ENCODE data around the gene KCNAB2. TPM values are rescaled to one million over a fixed set of nuclear protein-coding genes. Genes with fewer than 3 reads are reported as not detected.

Gene KCNAB2
- total RNA-seq, 2 donors from 2014 or later = 203 to 207 TPM

DNA sequence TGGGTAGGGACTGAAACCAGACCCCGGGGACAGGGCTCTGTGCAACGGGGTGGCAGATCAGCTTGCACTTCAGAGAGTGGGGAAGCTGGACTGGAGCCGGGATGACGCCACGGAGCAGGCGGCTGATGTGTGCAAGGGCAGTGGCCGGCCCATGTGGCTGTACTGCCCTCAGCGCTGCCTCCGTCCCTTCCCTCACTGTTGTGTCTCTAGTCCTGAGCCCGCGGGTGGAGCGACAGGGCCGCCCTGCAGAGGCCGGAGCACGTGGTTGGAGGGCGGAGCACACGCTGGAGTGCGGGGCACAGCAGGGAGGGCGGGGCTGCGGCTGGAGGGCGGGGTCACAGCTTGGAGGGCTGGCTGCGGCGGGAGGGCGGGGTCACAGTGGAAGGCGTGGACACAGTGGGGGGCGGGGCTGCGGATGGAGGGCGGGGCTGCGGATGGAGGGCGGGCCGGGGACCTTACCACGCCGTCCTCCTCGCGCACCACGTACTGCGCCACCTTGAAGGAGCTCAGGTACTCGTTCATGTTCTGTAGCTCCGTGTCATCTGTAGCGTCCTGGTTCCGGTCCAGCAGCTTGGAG, 82.0 kb downstream of the KCNAB2 start:
- H3K9me3 ChIP-seq (ENCODE audit: control insufficient read depth, low read length, poor library complexity, severe bottlenecking) = no peaks in the 10 kb centered on the region
- ATAC-seq = peak; percentile 95
- Mint-ChIP-seq H3K27ac (no peak overlapping the region), H3K4me3 (no peak overlapping the region), H3K36me3 (ENCODE audit: low read depth) (peaks cover 2% of the 10 kb centered on the region), H3K4me1 (peaks cover 12% of the 10 kb centered on the region), H3K27me3 (peaks cover 5% of the 10 kb centered on the region)
- peak; percentile 56 to 69 (median 56) for DNase-seq

GRCh38 chr1:6128276-6129081, 82.8 kb downstream of the KCNAB2 start:
- no peak overlapping the region for H3K4me3 Mint-ChIP-seq
- no peak overlapping the region for H3K27ac Mint-ChIP-seq
- no peak for ATAC-seq
- no peaks in the 10 kb centered on the region for H3K9me3 ChIP-seq (ENCODE audit: control insufficient read depth, low read length, poor library complexity, severe bottlenecking)
- H3K27me3 Mint-ChIP-seq = peaks cover 5% of the 10 kb centered on the region
- peaks cover 2% of the 10 kb centered on the region for H3K36me3 Mint-ChIP-seq (ENCODE audit: low read depth)
- H3K4me1 Mint-ChIP-seq = peaks cover 12% of the 10 kb centered on the region
- no peak for DNase-seq

- Mint-ChIP-seq H3K4me1 (peaks cover 12% of the 10 kb centered on the region), H3K36me3 (ENCODE audit: low read depth) (peaks cover 2% of the 10 kb centered on the region), H3K4me3 (no peak overlapping the region), H3K27me3 (peaks cover 5% of the 10 kb centered on the region), H3K27ac (no peak overlapping the region)
- ATAC-seq (no peak), DNase-seq (no peak)
- no peaks in the 10 kb centered on the region for H3K9me3 ChIP-seq (ENCODE audit: control insufficient read depth, low read length, poor library complexity, severe bottlenecking)
Observed at GRCh38 chr1:6129313-6129712, 83.6 kb downstream of the KCNAB2 start.

GRCh38 chr1:6130036-6130435, 84.3 kb downstream of the KCNAB2 start:
- Mint-ChIP-seq H3K4me1 (peaks cover 12% of the 10 kb centered on the region), H3K27ac (no peak overlapping the region), H3K4me3 (no peak overlapping the region), H3K27me3 (peaks cover 5% of the 10 kb centered on the region), H3K36me3 (ENCODE audit: low read depth) (peaks cover 2% of the 10 kb centered on the region)
- no peaks in the 10 kb centered on the region for H3K9me3 ChIP-seq (ENCODE audit: control insufficient read depth, low read length, poor library complexity, severe bottlenecking)
- ATAC-seq (no peak), DNase-seq (no peak)

- DNase-seq (no peak), ATAC-seq (no peak)
- H3K27me3 Mint-ChIP-seq = peaks cover 4% of the 10 kb centered on the region
- H3K27ac Mint-ChIP-seq = no peak overlapping the region
- H3K4me1 Mint-ChIP-seq = peaks cover 12% of the 10 kb centered on the region
- H3K36me3 Mint-ChIP-seq (ENCODE audit: low read depth) = peaks cover 2% of the 10 kb centered on the region
- no peaks in the 10 kb centered on the region for H3K9me3 ChIP-seq (ENCODE audit: control insufficient read depth, low read length, poor library complexity, severe bottlenecking)
- H3K4me3 Mint-ChIP-seq = no peak overlapping the region
Observed at GRCh38 chr1:6130596-6130995, 84.9 kb downstream of the KCNAB2 start.

GRCh38 chr1:6131561-6131960, 85.9 kb downstream of the KCNAB2 start:
- no peak overlapping the region for H3K4me3 Mint-ChIP-seq

GRCh38 chr1:6133146-6133895, 87.6 kb downstream of the KCNAB2 start:
- Mint-ChIP-seq H3K4me1 (peaks cover 3% of the 10 kb centered on the region), H3K4me3 (no peak overlapping the region), H3K27ac (no peak overlapping the region), H3K27me3 (no peaks in the 10 kb centered on the region), H3K36me3 (ENCODE audit: low read depth) (peaks cover 2% of the 10 kb centered on the region)
- DNase-seq (no peak), ATAC-seq (no peak)
- H3K9me3 ChIP-seq (ENCODE audit: control insufficient read depth, low read length, poor library complexity, severe bottlenecking) = no peaks in the 10 kb centered on the region

More at GRCh38 chr1:6131561-6131960, 85.9 kb downstream of the KCNAB2 start:
- no peak for DNase-seq
- ATAC-seq = no peak
- no peaks in the 10 kb centered on the region for H3K9me3 ChIP-seq (ENCODE audit: control insufficient read depth, low read length, poor library complexity, severe bottlenecking)
- peaks cover 9% of the 10 kb centered on the region for H3K4me1 Mint-ChIP-seq
- H3K36me3 Mint-ChIP-seq (ENCODE audit: low read depth) = peaks cover 2% of the 10 kb centered on the region
- no peaks in the 10 kb centered on the region for H3K27me3 Mint-ChIP-seq
- H3K27ac Mint-ChIP-seq = no peak overlapping the region

DNA sequence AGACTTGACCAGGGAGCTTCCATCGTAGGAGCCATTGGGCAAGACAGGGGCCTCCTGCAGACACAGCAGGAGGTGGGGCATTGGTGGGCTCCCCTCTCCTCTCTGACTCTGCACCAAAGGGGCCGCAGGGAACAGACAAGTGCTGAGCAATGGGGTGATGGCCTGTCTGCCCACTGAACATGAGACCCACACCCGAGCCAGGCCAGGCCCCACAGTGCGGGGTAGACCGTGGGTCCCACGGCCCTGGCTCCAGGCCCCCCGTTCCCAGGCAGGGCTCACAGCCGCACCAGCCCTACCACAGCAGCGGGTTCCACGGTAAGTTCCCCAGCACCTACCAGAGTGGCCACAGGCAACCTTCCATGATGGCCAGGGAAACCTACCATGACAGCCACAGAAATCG, 88.5 kb downstream of the KCNAB2 start:
- Mint-ChIP-seq H3K4me1 (no peaks in the 10 kb centered on the region), H3K27ac (no peak overlapping the region), H3K36me3 (ENCODE audit: low read depth) (peaks cover 2% of the 10 kb centered on the region), H3K27me3 (no peaks in the 10 kb centered on the region), H3K4me3 (no peak overlapping the region)
- H3K9me3 ChIP-seq (ENCODE audit: control insufficient read depth, low read length, poor library complexity, severe bottlenecking) = no peaks in the 10 kb centered on the region
- ATAC-seq (no peak), DNase-seq (no peak)

- Mint-ChIP-seq H3K36me3 (ENCODE audit: low read depth) (peaks cover 2% of the 10 kb centered on the region), H3K27me3 (no peaks in the 10 kb centered on the region), H3K27ac (no peak overlapping the region), H3K4me3 (no peak overlapping the region), H3K4me1 (no peaks in the 10 kb centered on the region)
- no peak for DNase-seq
- ATAC-seq = no peak
- H3K9me3 ChIP-seq (ENCODE audit: control insufficient read depth, low read length, poor library complexity, severe bottlenecking) = no peaks in the 10 kb centered on the region
Observed at GRCh38 chr1:6134741-6135510, 89.2 kb downstream of the KCNAB2 start.

DNA sequence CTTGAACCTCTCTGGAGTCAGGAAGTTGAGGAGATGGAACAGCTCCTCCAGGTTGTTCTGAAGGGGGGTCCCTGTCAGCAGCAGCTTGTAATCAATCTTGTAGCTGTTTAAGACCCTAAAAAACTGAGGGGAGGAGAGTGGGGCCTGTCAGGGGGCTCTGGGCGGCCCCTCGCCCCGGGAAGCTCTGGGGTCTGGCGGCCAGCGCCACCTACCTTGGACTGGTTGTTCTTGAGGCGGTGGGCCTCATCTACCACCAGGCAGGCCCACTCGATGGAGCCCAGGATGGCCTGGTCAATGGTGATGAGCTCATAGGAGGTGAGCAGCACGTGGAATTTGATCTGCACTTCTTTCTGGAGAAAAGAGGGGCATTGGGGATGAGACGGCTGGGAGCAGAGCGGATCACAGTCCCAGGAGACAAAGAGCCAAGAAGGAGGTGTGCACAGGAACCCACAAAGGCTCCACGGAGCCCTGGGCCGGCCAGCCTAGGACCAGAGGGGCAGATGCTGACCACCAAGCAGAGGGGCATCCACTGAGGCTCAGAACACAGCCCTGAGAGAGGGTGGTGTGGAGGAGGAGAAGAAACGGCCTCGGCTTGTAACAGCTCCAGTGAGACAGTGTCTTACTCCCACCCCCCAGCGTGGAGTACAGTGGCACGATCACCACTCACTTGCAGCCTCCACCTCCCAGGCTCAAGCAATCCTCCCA, 91.0 kb downstream of the KCNAB2 start:
- Mint-ChIP-seq H3K36me3 (ENCODE audit: low read depth) (peaks cover 2% of the 10 kb centered on the region), H3K27me3 (no peaks in the 10 kb centered on the region), H3K4me1 (no peaks in the 10 kb centered on the region), H3K4me3 (no peak overlapping the region), H3K27ac (no peak overlapping the region)
- ATAC-seq (no peak), DNase-seq (no peak)
- H3K9me3 ChIP-seq (ENCODE audit: control insufficient read depth, low read length, poor library complexity, severe bottlenecking) = no peaks in the 10 kb centered on the region

- Mint-ChIP-seq H3K4me3 (no peak overlapping the region), H3K36me3 (ENCODE audit: low read depth) (no peaks in the 10 kb centered on the region), H3K27me3 (no peaks in the 10 kb centered on the region), H3K4me1 (no peaks in the 10 kb centered on the region), H3K27ac (no peak overlapping the region)
- ATAC-seq = no peak
- no peaks in the 10 kb centered on the region for H3K9me3 ChIP-seq (ENCODE audit: control insufficient read depth, low read length, poor library complexity, severe bottlenecking)
- no peak for DNase-seq
Observed at GRCh38 chr1:6137758-6138157, 92.1 kb downstream of the KCNAB2 start.

DNA sequence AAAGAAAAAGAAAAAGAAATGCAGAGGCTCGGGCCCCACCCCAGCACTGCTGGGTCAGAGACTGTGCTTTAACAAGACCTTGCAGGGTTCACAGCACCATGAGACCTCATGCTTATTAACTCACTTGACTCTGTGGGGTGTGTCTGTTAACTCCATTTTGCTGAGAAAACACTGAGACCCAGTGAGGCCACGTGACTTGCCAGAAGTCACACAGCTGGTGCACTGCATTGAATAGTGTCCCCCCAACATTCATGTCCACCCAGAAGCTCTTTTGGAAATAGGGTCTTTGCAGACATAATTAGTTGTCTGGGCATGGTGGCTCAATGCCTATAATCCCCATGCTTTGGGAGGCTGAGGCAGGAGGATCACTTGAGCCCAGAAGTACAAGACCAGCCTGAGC, 94.7 kb downstream of the KCNAB2 start:
- no peak overlapping the region for H3K4me3 Mint-ChIP-seq
- ATAC-seq (no peak), DNase-seq (no peak)
- H3K36me3 Mint-ChIP-seq (ENCODE audit: low read depth) = no peaks in the 10 kb centered on the region
- no peak overlapping the region for H3K27ac Mint-ChIP-seq
- H3K27me3 Mint-ChIP-seq = no peaks in the 10 kb centered on the region
- no peaks in the 10 kb centered on the region for H3K9me3 ChIP-seq (ENCODE audit: control insufficient read depth, low read length, poor library complexity, severe bottlenecking)
- no peaks in the 10 kb centered on the region for H3K4me1 Mint-ChIP-seq
